DMS153 treated with DMSO at 0.1 percent for 48 hours (cell line): ENCODE measurements around the gene NTN1.
"Not testable (repeated sequence)": the region's sequence is repeated elsewhere in the genome, so short reads cannot be mapped to it uniquely, and the experiment has no call there.

Experiments used
- DNase-seq: peaks from one replicate; lab custom pipeline; 2025; ENCODE audit not compliant: unreplicated experiment; lab: John Stamatoyannopoulos, UW

NTN1 gene

GRCh38 chr17:9021158-9021991 is at the start of gene NTN1:
Gene NTN1 (plus strand): TSS chr17:9021510. CDS start chr17:9022374, 864 bp downstream.
- DNase-seq = no peak

GRCh38 chr17:8975091-8975725 is 46.1 kb upstream of the NTN1 start:
- no peak for DNase-seq

DNA sequence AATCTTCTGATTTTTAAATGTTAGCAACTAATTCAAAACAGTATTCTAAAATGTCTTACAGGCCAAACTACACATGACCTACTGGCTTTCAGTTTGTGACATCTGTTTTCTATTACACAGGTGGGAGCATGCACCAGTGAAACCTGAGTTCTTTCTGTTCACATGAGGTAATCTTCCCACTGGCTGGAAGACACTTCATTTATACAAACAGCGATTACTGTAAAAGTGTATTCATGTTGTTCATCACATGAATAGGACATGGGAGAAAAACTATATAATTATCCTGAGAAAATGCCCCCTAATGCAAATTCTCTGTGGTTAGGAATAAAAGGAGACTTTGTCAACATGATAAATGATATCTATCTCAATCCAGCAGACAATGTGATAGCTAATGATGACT is 44.7 kb upstream of the NTN1 start:
- no peak for DNase-seq

GRCh38 chr17:8979715-8980114 is 41.6 kb upstream of the NTN1 start:
- no peak for DNase-seq

- no peak for DNase-seq
These were observed 39.9 kb upstream of the NTN1 start for GRCh38 chr17:8981443-8981842.

DNA sequence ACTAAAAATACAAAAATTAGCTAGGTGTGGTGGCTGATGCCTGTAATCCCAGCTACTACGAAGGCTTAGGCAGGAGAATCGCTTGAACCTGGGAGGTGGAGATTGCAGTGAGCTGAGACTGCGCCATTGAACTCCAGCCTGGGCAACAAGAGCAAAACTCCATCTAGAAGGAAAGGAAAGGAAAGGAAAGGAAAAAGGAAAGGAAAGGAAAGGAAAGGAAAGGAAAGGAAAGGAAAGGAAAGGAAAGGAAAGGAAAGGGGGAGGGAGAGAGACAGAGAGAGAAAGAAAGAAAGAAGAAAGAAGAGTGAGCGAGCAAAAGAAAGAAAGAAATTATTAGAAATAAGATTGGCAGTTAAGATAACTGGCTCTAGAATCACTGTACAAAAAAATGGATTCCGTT is 37.1 kb upstream of the NTN1 start:
- DNase-seq = not testable (repeated sequence)

DNA sequence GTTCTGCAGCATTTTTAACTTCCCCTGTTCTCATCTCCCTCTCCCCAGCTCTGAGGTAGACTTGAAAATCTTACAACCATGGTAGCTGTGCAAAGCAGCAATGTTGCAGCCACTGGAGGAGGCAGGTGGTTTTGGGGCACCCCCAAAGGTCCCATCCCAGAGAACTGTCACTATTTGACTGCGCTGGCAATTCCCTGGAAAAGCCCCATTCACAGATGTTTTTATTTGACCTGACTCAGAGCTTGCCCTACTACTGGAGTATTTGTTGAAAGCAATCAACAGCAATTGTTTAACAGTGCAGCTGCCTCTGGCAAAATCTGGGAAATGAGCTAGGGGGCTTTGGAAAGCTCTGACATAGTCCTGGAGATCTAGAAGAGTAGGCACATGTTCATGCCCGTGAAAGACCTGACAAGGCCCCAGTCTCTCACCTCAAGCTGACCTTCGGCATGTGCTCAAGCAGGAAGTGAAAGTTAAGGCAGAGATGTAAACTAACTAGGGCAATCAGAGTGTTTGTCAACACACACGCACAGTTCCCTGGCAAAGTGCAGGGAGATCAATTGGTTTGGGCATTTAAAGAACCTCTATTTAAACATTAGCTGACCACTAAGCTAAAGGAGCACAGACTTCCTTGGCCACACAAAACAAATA is 36.1 kb upstream of the NTN1 start:
- no peak for DNase-seq

DNA sequence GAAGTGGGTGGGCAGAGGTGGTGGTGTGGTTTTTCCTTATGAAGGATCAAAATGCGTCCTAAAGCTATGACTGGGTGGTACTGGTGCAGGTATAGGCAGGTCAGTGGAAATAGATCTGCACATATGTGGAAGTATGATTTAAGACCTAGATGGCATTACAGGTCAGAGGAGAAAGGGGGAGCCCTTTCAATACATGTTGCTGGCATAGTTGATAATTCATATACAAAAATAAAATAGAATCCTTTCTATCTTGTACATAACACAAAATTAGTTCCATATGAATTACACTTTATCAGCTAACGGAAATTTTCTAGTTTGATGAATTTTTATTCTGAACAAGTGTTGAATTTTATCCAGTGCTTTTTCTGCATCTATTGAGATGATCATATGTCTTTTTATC is 35.0 kb upstream of the NTN1 start:
- no peak for DNase-seq

- not testable (repeated sequence) for DNase-seq
These were observed 32.9 kb upstream of the NTN1 start for GRCh38 chr17:8988263-8988935.

DNA sequence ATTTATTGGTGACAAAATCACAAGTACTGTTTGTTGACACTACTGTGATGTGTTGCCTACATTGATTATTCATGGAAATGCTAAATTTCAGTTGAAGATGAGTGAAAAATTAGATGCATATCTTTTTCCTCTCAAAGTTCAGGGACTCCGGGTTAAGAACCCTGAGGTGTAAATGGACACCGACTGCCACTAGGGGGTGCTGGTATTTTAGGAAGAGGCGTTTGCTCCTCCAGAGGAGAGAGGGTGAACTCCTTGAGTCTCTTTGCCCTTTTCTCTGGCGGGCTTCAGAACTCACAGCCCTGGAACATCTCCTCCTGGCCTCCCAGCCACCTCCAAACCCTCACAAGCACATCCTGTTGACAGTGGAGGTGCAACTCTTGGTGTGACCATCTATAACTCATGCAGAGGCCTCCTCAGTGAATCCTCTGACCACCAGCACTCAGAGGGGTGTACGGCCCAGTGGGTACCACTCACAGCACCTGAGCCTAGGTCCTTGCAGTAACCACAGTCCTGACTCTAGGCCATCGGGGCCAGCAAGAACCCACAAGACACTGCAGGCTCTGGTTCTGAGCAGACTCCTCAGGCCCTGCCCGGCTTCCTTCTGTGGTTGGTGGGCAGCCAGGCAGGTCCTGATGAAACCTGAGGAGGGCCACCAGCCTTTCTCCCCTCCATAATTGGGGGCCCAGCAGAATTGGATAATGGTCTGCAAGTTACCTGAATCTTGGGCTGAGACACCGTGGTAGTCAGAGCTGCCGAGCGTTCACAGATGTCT is 29.6 kb upstream of the NTN1 start:
- no peak for DNase-seq

- no peak for DNase-seq
These were observed 27.0 kb upstream of the NTN1 start for GRCh38 chr17:8994319-8994718.

GRCh38 chr17:8995711-8996110 is 25.6 kb upstream of the NTN1 start:
- no peak for DNase-seq

- DNase-seq = no peak
These were observed 23.2 kb upstream of the NTN1 start for GRCh38 chr17:8997994-8998628.

DNA sequence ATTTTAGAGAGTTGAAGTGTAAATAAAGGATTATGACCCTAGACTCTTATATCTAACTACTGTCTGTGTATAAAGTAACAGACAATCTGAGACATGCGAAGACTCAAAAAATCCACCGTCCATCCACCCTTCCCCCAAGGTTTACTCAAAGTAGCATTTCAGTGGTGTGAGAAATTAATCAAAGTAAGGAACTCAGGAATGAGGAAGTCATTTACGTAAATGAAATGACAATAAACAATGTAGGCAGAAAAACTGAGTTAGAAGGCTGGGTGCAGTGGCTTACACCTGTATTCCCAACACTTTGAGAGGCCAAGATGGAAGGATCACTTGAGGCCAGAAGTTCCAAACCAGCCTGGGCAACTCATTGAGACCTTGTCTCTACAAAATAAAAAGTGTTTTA is 19.8 kb upstream of the NTN1 start:
- DNase-seq = no peak

GRCh38 chr17:9002227-9002605 is 19.1 kb upstream of the NTN1 start:
- DNase-seq = no peak

- no peak for DNase-seq
These were observed 18.5 kb upstream of the NTN1 start for GRCh38 chr17:9002606-9003354.

- DNase-seq = no peak
These were observed 17.8 kb upstream of the NTN1 start for GRCh38 chr17:9003355-9004131.

GRCh38 chr17:9004132-9004960 is 17.0 kb upstream of the NTN1 start:
- DNase-seq = no peak
